ENCODE data around the gene GPATCH3. TPM values are rescaled to one million over a fixed set of nuclear protein-coding genes. Genes with fewer than 3 reads are reported as not detected.

Gene GPATCH3
- polyA plus RNA-seq, 1 donor (not counting 4 experiments of a cell fraction or from before 2014, with no cell fraction given), result 5.7 TPM

- no peaks in the 10 kb centered on the region for H3K9me1 ChIP-seq (ENCODE audit: control insufficient read depth, extremely low read depth, insufficient read depth, low read length)
- H3K36me3 ChIP-seq (ENCODE audit: control insufficient read depth in 2 of 2, extremely low read depth in 1 of 2, insufficient read depth in 2 of 2, low read length in 2 of 2), result peaks cover 1 to 5% of the 10 kb centered on the region in 2 experiments
- peak overlapping the region; percentile 99 for H3K4me2 ChIP-seq (ENCODE audit: control insufficient read depth, extremely low read depth, insufficient read depth, low read depth, low read length)
- H3K9ac ChIP-seq (ENCODE audit: control insufficient read depth, extremely low read depth, insufficient read depth, low read length), result peak overlapping the region; percentile 99
- DNase-seq (ENCODE audit: low read depth, low spot score) (no peak), FAIRE-seq (peak; percentile 88)
- peaks cover 4% of the 10 kb centered on the region for H4K20me1 ChIP-seq (ENCODE audit: control insufficient read depth, extremely low read depth, insufficient read depth, low read length)
- dilution Hi-C loops (cut with MboI; ENCODE audit: extremely low pct_ligation_motif_present, low sequenced_read_pairs), result no loop called here
- TF ChIP-seq CTCF (optimal IDR thresholded peaks at IDR 0.05 in 1 of 3, IDR thresholded peaks at IDR 0.05 in 1 of 3, conservative IDR thresholded peaks at IDR 0.05 in 1 of 3; ENCODE audit: extremely low read depth in 1 of 3, insufficient read depth in 2 of 3, low read length in 3 of 3), result peak in 2 of 3 experiments; percentile 33 to 59
- TF ChIP-seq EZH2 (IDR thresholded peaks at IDR 0.05; ENCODE audit: low read length), result no peak
- peaks cover 17% of the 10 kb centered on the region for H3K79me2 ChIP-seq (ENCODE audit: control insufficient read depth, insufficient read depth, low read length)
- H3K4me1 ChIP-seq (ENCODE audit: control insufficient read depth, extremely low read depth, insufficient read depth, low read length), result peaks cover 70% of the 10 kb centered on the region
- H3K27ac ChIP-seq (ENCODE audit: control insufficient read depth, insufficient read depth, low read length), result peak overlapping the region; percentile 100
- H3K4me3 ChIP-seq (ENCODE audit: control insufficient read depth in 2 of 3, extremely low read depth in 1 of 3, insufficient read depth in 2 of 3, low read depth in 1 of 3, low read length in 3 of 3), result peak overlapping the region in 1 of 3 experiments; percentile 70
- H2AFZ ChIP-seq (ENCODE audit: control insufficient read depth, low read length), result no peak overlapping the region
- H3K9me3 ChIP-seq (ENCODE audit: control insufficient read depth, low read depth, low read length), result peaks cover 2% of the 10 kb centered on the region
- no peaks in the 10 kb centered on the region for H3K27me3 ChIP-seq (ENCODE audit: control insufficient read depth, extremely low read depth, insufficient read depth, low read length)
Observed at GRCh38 chr1:26861286-26861701, 39.0 kb downstream of the GPATCH3 start.

- Histone ChIP-seq H3K4me2 (ENCODE audit: control insufficient read depth, extremely low read depth, insufficient read depth, low read depth, low read length) (peak overlapping the region; percentile 76), H3K9me1 (ENCODE audit: control insufficient read depth, extremely low read depth, insufficient read depth, low read length) (no peaks in the 10 kb centered on the region), H3K9ac (ENCODE audit: control insufficient read depth, extremely low read depth, insufficient read depth, low read length) (peak overlapping the region; percentile 93), H3K79me2 (ENCODE audit: control insufficient read depth, insufficient read depth, low read length) (peaks cover 10% of the 10 kb centered on the region), H2AFZ (ENCODE audit: control insufficient read depth, low read length) (no peak overlapping the region), H4K20me1 (ENCODE audit: control insufficient read depth, extremely low read depth, insufficient read depth, low read length) (peaks cover 4% of the 10 kb centered on the region), H3K27me3 (ENCODE audit: control insufficient read depth, extremely low read depth, insufficient read depth, low read length) (no peaks in the 10 kb centered on the region), H3K4me1 (ENCODE audit: control insufficient read depth, extremely low read depth, insufficient read depth, low read length) (peaks cover 85% of the 10 kb centered on the region), H3K9me3 (ENCODE audit: control insufficient read depth, low read depth, low read length) (peaks cover 2% of the 10 kb centered on the region), H3K27ac (ENCODE audit: control insufficient read depth, insufficient read depth, low read length) (peak overlapping the region; percentile 100), H3K36me3 (ENCODE audit: control insufficient read depth in 2 of 2, extremely low read depth in 1 of 2, insufficient read depth in 2 of 2, low read length in 2 of 2) (peaks cover 1 to 15% of the 10 kb centered on the region in 2 experiments), H3K4me3 (ENCODE audit: control insufficient read depth in 2 of 3, extremely low read depth in 1 of 3, insufficient read depth in 2 of 3, low read depth in 1 of 3, low read length in 3 of 3) (peak overlapping the region in 2 of 3 experiments; percentile 27 to 42)
- DNase-seq (ENCODE audit: low read depth, low spot score) (peak; percentile 99), FAIRE-seq (peak; percentile 96)
- dilution Hi-C loops (cut with MboI; ENCODE audit: extremely low pct_ligation_motif_present, low sequenced_read_pairs), result no loop called here
- no peak for TF ChIP-seq CTCF (optimal IDR thresholded peaks at IDR 0.05 in 1 of 3, IDR thresholded peaks at IDR 0.05 in 1 of 3, conservative IDR thresholded peaks at IDR 0.05 in 1 of 3; ENCODE audit: extremely low read depth in 1 of 3, insufficient read depth in 2 of 3, low read length in 3 of 3)
- TF ChIP-seq EZH2 (IDR thresholded peaks at IDR 0.05; ENCODE audit: low read length), result no peak
Observed at GRCh38 chr1:26858891-26859640, 41.2 kb downstream of the GPATCH3 start.

Data from keratinocyte (primary cell).